ENCODE data around the gene HIP1.

Gene HIP1

GRCh38 chr7:75663302-75663907 lies 75.3 kb downstream of the HIP1 start:
- Histone ChIP-seq H3K79me2 (ENCODE audit: insufficient read depth, low read depth) (no peaks in the 10 kb centered on the region), H3K4me3 (IDR thresholded peaks at IDR 0.05; ENCODE audit: insufficient read depth, low read depth, low read length) (no peak overlapping the region), H3K27ac (peak overlapping the region; percentile 97), H3K4me1 (ENCODE audit: low read depth, poor library complexity, severe bottlenecking) (peaks cover 48% of the 10 kb centered on the region), H3K27me3 (ENCODE audit: insufficient read depth, low read depth) (no peaks in the 10 kb centered on the region), H4K20me1 (ENCODE audit: insufficient read depth) (no peaks in the 10 kb centered on the region), H3K4me2 (peak overlapping the region; percentile 91), H2AFZ (ENCODE audit: low read depth) (peak overlapping the region; percentile 50), H3K36me3 (ENCODE audit: insufficient read depth) (no peaks in the 10 kb centered on the region), H3K9ac (peak overlapping the region; percentile 2; the same call in 1 of the 2 replicates)
- no peak for TF ChIP-seq CTCF (conservative IDR thresholded peaks at IDR 0.05; ENCODE audit: low read depth, low read length)

GRCh38 chr7:75662579-75663301 lies 76.0 kb downstream of the HIP1 start:
- peak overlapping the region; percentile 97 for H3K27ac ChIP-seq
- no peaks in the 10 kb centered on the region for H3K36me3 ChIP-seq (ENCODE audit: insufficient read depth)
- TF ChIP-seq CTCF (conservative IDR thresholded peaks at IDR 0.05; ENCODE audit: low read depth, low read length): no peak
- H3K9ac ChIP-seq: peak overlapping the region; percentile 77
- H3K4me2 ChIP-seq: peak overlapping the region; percentile 91
- no peaks in the 10 kb centered on the region for H4K20me1 ChIP-seq (ENCODE audit: insufficient read depth)
- no peak overlapping the region for H3K4me3 ChIP-seq (IDR thresholded peaks at IDR 0.05; ENCODE audit: insufficient read depth, low read depth, low read length)
- peak overlapping the region; percentile 50 for H2AFZ ChIP-seq (ENCODE audit: low read depth)
- peaks cover 48% of the 10 kb centered on the region for H3K4me1 ChIP-seq (ENCODE audit: low read depth, poor library complexity, severe bottlenecking)
- H3K79me2 ChIP-seq (ENCODE audit: insufficient read depth, low read depth): no peaks in the 10 kb centered on the region
- no peaks in the 10 kb centered on the region for H3K27me3 ChIP-seq (ENCODE audit: insufficient read depth, low read depth)

GRCh38 chr7:75660566-75661215 lies 78.0 kb downstream of the HIP1 start:
- no peak for TF ChIP-seq CTCF (conservative IDR thresholded peaks at IDR 0.05; ENCODE audit: low read depth, low read length)
- Histone ChIP-seq H3K27ac (peak overlapping the region; percentile 97; the same call in 1 of the 2 replicates), H3K4me3 (IDR thresholded peaks at IDR 0.05; ENCODE audit: insufficient read depth, low read depth, low read length) (no peak overlapping the region), H3K4me1 (ENCODE audit: low read depth, poor library complexity, severe bottlenecking) (peaks cover 51% of the 10 kb centered on the region), H3K36me3 (ENCODE audit: insufficient read depth) (no peaks in the 10 kb centered on the region), H3K9ac (no peak overlapping the region), H3K4me2 (no peak overlapping the region; the same call in 1 of the 2 replicates), H2AFZ (ENCODE audit: low read depth) (no peak overlapping the region), H4K20me1 (ENCODE audit: insufficient read depth) (no peaks in the 10 kb centered on the region), H3K79me2 (ENCODE audit: insufficient read depth, low read depth) (no peaks in the 10 kb centered on the region), H3K27me3 (ENCODE audit: insufficient read depth, low read depth) (no peaks in the 10 kb centered on the region)

- H3K36me3 ChIP-seq (ENCODE audit: insufficient read depth): no peaks in the 10 kb centered on the region
- no peaks in the 10 kb centered on the region for H4K20me1 ChIP-seq (ENCODE audit: insufficient read depth)
- H3K4me1 ChIP-seq (ENCODE audit: low read depth, poor library complexity, severe bottlenecking): peaks cover 49% of the 10 kb centered on the region
- no peaks in the 10 kb centered on the region for H3K79me2 ChIP-seq (ENCODE audit: insufficient read depth, low read depth)
- no peak overlapping the region for H3K27ac ChIP-seq
- H3K4me2 ChIP-seq: no peak overlapping the region
- H3K27me3 ChIP-seq (ENCODE audit: insufficient read depth, low read depth): no peaks in the 10 kb centered on the region
- no peak overlapping the region for H3K4me3 ChIP-seq (IDR thresholded peaks at IDR 0.05; ENCODE audit: insufficient read depth, low read depth, low read length)
- TF ChIP-seq CTCF (conservative IDR thresholded peaks at IDR 0.05; ENCODE audit: low read depth, low read length): no peak
- no peak overlapping the region for H3K9ac ChIP-seq
- no peak overlapping the region for H2AFZ ChIP-seq (ENCODE audit: low read depth)
These were observed 79.9 kb downstream of the HIP1 start for GRCh38 chr7:75658802-75659201.

All from KMS-11 (cell line).